Measurements from ENCODE around the gene PEX14. TPM values are rescaled to one million over a fixed set of nuclear protein-coding genes. Genes with fewer than 3 reads are reported as not detected.
"Not testable (repeated sequence)": the region's sequence is repeated elsewhere in the genome, so short reads cannot be mapped to it uniquely, and the experiment has no call there.

PEX14 gene
- total and polyA plus RNA-seq, 8 donors, result 17.3 to 22.9 (median 20.7) TPM

DNA sequence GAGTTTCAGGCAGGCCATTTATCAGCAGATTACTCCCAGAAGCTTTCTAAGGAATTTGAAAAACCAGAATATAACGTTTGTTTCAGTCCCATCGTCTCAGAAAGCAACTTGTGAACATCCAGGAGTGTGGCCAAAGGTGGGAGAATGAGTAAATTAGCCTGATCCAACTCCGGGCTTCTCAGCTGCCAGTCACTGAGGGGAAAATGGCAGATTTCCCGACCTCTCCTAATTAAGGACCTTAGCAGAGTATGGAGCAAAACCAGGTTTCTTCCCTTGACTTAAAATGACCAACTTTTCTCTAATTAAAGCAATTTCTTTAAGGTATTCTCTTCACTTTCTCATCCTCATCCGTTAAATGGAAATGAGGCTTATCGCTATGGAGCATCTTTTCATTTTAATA is 23.9 kb upstream of the PEX14 start:
- intact Hi-C loops (cut with DNase I), result no loop called here

DNA sequence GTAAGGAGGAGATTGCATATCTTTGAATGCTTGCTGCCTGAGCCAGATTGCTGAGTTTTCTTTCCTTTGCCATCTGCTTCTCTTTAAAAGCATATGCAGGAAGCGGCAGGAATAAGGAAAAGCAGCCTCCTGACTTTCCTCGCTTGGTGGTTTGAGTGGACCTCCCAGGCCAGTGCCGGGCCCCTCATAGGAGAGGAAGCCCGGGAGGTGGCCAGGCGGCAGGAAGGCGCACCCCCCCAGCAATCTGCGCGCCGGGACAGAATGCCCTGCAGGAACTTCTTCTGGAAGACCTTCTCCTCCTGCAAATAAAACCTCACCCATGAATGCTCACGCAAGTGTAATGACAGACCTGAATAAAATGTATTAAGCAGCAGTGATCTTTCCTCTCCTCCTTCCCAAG is 23.5 kb upstream of the PEX14 start:
- peaks cover 0 to 6% of the 10 kb centered on the region in 2 donors for H3K4me1 ChIP-seq
- no peak overlapping the region for H3K27ac ChIP-seq
- H3K27me3 ChIP-seq, result peaks cover 0 to 9% of the 10 kb centered on the region in 2 donors
- no peaks in the 10 kb centered on the region for H3K36me3 ChIP-seq
- intact Hi-C loops (cut with DNase I), result no loop called here
- TF ChIP-seq, protein P1, sequence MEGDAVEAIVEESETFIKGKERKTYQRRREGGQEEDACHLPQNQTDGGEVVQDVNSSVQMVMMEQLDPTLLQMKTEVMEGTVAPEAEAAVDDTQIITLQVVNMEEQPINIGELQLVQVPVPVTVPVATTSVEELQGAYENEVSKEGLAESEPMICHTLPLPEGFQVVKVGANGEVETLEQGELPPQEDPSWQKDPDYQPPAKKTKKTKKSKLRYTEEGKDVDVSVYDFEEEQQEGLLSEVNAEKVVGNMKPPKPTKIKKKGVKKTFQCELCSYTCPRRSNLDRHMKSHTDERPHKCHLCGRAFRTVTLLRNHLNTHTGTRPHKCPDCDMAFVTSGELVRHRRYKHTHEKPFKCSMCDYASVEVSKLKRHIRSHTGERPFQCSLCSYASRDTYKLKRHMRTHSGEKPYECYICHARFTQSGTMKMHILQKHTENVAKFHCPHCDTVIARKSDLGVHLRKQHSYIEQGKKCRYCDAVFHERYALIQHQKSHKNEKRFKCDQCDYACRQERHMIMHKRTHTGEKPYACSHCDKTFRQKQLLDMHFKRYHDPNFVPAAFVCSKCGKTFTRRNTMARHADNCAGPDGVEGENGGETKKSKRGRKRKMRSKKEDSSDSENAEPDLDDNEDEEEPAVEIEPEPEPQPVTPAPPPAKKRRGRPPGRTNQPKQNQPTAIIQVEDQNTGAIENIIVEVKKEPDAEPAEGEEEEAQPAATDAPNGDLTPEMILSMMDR (IDR thresholded peaks at IDR 0.05), result no peak
- H3K9me3 ChIP-seq, result peaks cover 0 to 2% of the 10 kb centered on the region in 2 donors
- DNase-seq (peak in 1 of 4 donors; percentile 13), ATAC-seq (no peak)
- no peak overlapping the region for H3K4me3 ChIP-seq

More for the DNA sequence above, 23.9 kb upstream of the PEX14 start:
- ATAC-seq (no peak), DNase-seq (no peak)
- Histone ChIP-seq H3K9me3 (peaks cover 0 to 2% of the 10 kb centered on the region in 2 donors), H3K36me3 (no peaks in the 10 kb centered on the region), H3K4me3 (no peak overlapping the region), H3K4me1 (peaks cover 0 to 6% of the 10 kb centered on the region in 2 donors), H3K27me3 (peaks cover 0 to 9% of the 10 kb centered on the region in 2 donors), H3K27ac (no peak overlapping the region)
- TF ChIP-seq, protein P1 (IDR thresholded peaks at IDR 0.05), result no peak

DNA sequence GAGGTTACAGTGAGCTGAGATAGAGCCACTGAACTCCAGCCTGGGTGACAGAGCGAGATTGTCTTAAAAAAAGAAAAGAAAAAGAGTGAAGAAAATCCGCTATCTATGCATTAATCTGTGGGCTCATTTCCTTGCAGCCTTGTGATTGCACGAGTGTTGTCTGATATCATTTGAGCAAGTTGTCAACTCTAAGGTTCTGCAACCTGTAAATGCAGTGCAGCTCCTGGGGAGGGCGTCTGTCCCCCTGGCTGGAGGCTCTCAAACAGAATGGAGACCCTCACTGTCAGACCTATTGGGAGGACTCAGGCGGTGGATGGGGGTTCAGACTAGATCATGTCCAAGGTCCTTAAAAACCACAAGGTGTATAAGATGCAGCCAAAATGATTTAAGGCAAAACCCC is 18.7 kb upstream of the PEX14 start:
- Histone ChIP-seq H3K4me3 (no peak overlapping the region), H3K36me3 (peaks cover 0 to 8% of the 10 kb centered on the region in 2 donors), H3K9me3 (peaks cover 0 to 2% of the 10 kb centered on the region in 2 donors), H3K4me1 (peaks cover 0 to 17% of the 10 kb centered on the region in 2 donors), H3K27me3 (peaks cover 0 to 6% of the 10 kb centered on the region in 2 donors), H3K27ac (no peak overlapping the region)
- ATAC-seq (no peak), DNase-seq (no peak)
- TF ChIP-seq, protein P1 (IDR thresholded peaks at IDR 0.05), result no peak
- intact Hi-C loops (cut with DNase I), result no loop called here

DNA sequence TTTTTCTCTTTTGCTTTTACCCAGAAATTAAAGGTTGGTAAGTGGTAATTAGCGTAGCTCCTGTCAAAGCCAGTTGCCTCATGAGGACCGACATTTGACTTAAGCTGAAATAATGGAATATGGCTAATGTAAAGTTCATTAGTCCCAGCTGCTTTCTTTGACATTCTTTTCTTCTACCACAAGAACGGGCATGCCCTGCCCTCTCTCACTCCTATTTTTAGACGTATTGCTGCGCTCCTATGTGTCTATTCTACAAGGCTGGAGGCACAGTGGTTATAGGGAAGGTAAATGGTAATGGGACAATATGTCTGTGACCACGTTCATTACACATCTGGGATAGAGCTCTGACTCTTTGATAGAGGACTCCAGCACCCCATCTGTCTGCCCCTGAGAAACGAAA is 18.1 kb upstream of the PEX14 start:
- Histone ChIP-seq H3K4me1 (peaks cover 0 to 15% of the 10 kb centered on the region in 2 donors), H3K36me3 (peaks cover 0 to 15% of the 10 kb centered on the region in 2 donors), H3K9me3 (peaks cover 0 to 2% of the 10 kb centered on the region in 2 donors), H3K27me3 (no peaks in the 10 kb centered on the region), H3K4me3 (no peak overlapping the region), H3K27ac (no peak overlapping the region)
- ATAC-seq (no peak), DNase-seq (no peak)
- TF ChIP-seq, protein P1 (IDR thresholded peaks at IDR 0.05), result no peak
- intact Hi-C loops (cut with DNase I), result no loop called here

DNA sequence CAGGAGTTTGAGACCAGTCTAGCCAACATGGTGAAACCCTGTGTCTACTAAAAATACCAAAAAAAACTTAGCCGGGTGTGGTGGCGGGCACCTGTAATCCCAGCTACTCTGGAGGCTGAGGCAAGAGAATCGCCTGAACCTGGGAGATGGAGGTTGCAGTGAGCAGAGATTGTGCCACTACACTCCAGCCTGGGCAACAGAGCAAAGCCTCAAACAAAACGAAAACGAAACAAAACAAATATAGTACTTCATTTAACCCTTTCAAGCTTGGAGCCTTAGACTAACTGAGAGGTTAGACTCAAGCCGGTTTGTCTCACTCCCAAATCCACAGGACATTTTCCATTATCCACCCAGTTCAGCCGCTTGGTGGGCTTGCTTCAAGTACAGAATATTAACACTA is 17.3 kb upstream of the PEX14 start:
- H3K27me3 ChIP-seq; intact Hi-C loops (cut with DNase I); DNase-seq; ATAC-seq; H3K4me3 ChIP-seq; H3K9me3 ChIP-seq: not testable (repeated sequence)
- Histone ChIP-seq H3K27ac (peak overlapping the region in 1 of 2 donors; percentile 59), H3K36me3 (peaks cover 0 to 23% of the 10 kb centered on the region in 2 donors), H3K4me1 (peaks cover 0 to 12% of the 10 kb centered on the region in 2 donors)

DNA sequence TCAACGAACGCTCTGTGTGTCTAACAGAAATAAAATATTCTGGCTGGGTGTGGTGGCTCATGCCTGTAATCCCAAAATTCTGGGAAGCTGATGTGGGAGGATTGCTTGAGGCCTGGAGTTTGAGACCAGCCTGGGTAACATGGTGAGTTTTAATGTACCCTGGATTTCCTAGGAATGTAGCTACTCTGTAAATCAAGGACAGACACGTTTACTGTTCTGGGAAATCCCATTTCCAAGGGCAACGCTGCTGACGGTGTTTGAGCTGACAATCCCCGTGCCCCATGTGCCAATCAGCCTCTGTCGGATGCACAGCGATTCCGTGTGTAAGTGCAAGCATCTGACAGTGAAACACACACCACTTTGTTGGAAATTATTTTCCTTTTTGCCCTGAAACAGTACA is 16.9 kb upstream of the PEX14 start:
- H3K27me3 ChIP-seq, result no peaks in the 10 kb centered on the region
- H3K9me3 ChIP-seq, result peaks cover 0 to 2% of the 10 kb centered on the region in 2 donors
- DNase-seq, result no peak
- peak overlapping the region; percentile 1 to 59 for H3K27ac ChIP-seq
- peaks cover 0 to 27% of the 10 kb centered on the region in 2 donors for H3K36me3 ChIP-seq
- intact Hi-C loops (cut with DNase I), result no loop called here
- ATAC-seq, result no peak
- H3K4me3 ChIP-seq, result no peak overlapping the region
- TF ChIP-seq, protein P1 (IDR thresholded peaks at IDR 0.05), result no peak
- H3K4me1 ChIP-seq, result peaks cover 0 to 12% of the 10 kb centered on the region in 2 donors
